ENCODE measurements around the gene ATF6B. TPM values are rescaled to one million over a fixed set of nuclear protein-coding genes. Genes with fewer than 3 reads are reported as not detected.

ATF6B gene
- total and polyA plus RNA-seq, 2 experiments from 2014 or later, result 24.9 to 26.1 TPM

DNA sequence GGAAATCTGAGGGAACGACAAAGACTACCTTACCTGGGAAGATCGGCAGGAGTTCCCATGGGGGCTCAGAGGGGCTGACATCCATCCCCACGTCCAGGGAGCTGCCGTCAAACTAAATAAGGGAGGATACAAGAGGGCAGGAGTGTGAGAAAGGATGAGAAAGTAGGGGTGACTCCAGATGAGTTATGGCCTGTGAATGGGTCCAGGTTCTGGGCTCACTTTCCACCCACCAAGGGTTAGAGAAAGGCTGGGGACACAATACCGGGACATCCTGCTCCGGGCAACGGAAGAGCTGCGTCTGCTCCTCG lies 683 bp downstream of the ATF6B start (continued):
- TF ChIP-seq, protein P1, sequence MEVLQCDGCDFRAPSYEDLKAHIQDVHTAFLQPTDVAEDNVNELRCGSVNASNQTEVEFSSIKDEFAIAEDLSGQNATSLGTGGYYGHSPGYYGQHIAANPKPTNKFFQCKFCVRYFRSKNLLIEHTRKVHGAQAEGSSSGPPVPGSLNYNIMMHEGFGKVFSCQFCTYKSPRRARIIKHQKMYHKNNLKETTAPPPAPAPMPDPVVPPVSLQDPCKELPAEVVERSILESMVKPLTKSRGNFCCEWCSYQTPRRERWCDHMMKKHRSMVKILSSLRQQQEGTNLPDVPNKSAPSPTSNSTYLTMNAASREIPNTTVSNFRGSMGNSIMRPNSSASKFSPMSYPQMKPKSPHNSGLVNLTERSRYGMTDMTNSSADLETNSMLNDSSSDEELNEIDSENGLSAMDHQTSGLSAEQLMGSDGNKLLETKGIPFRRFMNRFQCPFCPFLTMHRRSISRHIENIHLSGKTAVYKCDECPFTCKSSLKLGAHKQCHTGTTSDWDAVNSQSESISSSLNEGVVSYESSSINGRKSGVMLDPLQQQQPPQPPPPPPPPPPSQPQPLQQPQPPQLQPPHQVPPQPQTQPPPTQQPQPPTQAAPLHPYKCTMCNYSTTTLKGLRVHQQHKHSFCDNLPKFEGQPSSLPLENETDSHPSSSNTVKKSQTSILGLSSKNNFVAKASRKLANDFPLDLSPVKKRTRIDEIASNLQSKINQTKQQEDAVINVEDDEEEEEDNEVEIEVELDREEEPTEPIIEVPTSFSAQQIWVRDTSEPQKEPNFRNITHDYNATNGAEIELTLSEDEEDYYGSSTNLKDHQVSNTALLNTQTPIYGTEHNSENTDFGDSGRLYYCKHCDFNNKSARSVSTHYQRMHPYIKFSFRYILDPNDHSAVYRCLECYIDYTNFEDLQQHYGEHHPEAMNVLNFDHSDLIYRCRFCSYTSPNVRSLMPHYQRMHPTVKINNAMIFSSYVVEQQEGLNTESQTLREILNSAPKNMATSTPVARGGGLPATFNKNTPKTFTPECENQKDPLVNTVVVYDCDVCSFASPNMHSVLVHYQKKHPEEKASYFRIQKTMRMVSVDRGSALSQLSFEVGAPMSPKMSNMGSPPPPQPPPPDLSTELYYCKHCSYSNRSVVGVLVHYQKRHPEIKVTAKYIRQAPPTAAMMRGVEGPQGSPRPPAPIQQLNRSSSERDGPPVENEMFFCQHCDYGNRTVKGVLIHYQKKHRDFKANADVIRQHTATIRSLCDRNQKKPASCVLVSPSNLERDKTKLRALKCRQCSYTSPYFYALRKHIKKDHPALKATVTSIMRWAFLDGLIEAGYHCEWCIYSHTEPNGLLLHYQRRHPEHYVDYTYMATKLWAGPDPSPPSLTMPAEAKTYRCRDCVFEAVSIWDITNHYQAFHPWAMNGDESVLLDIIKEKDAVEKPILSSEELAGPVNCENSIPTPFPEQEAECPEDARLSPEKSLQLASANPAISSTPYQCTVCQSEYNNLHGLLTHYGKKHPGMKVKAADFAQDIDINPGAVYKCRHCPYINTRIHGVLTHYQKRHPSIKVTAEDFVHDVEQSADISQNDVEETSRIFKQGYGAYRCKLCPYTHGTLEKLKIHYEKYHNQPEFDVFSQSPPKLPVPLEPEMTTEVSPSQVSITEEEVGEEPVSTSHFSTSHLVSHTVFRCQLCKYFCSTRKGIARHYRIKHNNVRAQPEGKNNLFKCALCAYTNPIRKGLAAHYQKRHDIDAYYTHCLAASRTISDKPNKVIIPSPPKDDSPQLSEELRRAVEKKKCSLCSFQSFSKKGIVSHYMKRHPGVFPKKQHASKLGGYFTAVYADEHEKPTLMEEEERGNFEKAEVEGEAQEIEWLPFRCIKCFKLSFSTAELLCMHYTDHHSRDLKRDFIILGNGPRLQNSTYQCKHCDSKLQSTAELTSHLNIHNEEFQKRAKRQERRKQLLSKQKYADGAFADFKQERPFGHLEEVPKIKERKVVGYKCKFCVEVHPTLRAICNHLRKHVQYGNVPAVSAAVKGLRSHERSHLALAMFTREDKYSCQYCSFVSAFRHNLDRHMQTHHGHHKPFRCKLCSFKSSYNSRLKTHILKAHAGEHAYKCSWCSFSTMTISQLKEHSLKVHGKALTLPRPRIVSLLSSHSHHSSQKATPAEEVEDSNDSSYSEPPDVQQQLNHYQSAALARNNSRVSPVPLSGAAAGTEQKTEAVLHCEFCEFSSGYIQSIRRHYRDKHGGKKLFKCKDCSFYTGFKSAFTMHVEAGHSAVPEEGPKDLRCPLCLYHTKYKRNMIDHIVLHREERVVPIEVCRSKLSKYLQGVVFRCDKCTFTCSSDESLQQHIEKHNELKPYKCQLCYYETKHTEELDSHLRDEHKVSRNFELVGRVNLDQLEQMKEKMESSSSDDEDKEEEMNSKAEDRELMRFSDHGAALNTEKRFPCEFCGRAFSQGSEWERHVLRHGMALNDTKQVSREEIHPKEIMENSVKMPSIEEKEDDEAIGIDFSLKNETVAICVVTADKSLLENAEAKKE (CRISPR knock-in tag; IDR thresholded peaks at IDR 0.05), result no peak
- TF ChIP-seq EZH2 (IDR thresholded peaks at IDR 0.05; ENCODE audit: low read depth, unreplicated experiment), result no peak
- no peak for TF ChIP-seq ZNF114 (CRISPR knock-in tag; IDR thresholded peaks at IDR 0.05)
- TF ChIP-seq EZH2phosphoT487 (IDR thresholded peaks at IDR 0.05; ENCODE audit: unreplicated experiment), result no peak
- TF ChIP-seq, protein P2, sequence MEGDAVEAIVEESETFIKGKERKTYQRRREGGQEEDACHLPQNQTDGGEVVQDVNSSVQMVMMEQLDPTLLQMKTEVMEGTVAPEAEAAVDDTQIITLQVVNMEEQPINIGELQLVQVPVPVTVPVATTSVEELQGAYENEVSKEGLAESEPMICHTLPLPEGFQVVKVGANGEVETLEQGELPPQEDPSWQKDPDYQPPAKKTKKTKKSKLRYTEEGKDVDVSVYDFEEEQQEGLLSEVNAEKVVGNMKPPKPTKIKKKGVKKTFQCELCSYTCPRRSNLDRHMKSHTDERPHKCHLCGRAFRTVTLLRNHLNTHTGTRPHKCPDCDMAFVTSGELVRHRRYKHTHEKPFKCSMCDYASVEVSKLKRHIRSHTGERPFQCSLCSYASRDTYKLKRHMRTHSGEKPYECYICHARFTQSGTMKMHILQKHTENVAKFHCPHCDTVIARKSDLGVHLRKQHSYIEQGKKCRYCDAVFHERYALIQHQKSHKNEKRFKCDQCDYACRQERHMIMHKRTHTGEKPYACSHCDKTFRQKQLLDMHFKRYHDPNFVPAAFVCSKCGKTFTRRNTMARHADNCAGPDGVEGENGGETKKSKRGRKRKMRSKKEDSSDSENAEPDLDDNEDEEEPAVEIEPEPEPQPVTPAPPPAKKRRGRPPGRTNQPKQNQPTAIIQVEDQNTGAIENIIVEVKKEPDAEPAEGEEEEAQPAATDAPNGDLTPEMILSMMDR (conservative IDR thresholded peaks at IDR 0.05; ENCODE audit: low read depth in 2 of 2), result no peak
- TF ChIP-seq JUNB (IDR thresholded peaks at IDR 0.05; ENCODE audit: unreplicated experiment), result no peak
- no peak for TF ChIP-seq ZNF331 (CRISPR knock-in tag; IDR thresholded peaks at IDR 0.05; ENCODE audit: low read depth)

DNA sequence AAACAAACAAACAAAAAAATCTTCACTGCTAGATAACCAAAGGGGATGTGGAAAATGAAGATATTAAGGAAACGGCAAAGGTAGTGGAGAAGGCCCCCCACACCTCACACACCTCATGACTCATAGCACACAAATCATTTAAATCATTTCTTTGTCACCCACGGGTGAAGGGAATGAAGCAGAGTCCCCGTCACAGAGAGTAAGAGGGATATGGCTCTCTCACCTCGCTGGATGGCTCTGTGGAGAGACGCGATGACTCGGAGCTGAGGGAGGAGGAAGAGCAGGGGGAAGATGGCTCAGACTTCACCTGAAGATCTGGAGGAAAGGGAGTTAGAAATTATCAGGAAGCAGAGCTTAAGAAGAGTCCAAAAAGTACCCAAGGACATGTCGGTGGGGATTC lies 1.2 kb downstream of the ATF6B start:
- H3K4me1 Mint-ChIP-seq, result peaks cover 23% of the 10 kb centered on the region
- no peak overlapping the region for H2AFZ ChIP-seq
- peaks cover 10% of the 10 kb centered on the region; the same call in 1 of the 2 replicates for H3F3A ChIP-seq (replicated peaks; ENCODE audit: low read depth)

More for the DNA sequence above, 1.2 kb downstream of the ATF6B start:
- peak overlapping the region; percentile 86 for H3K4me2 ChIP-seq
- Mint-ChIP-seq H3K27ac (peak overlapping the region; percentile 99; the same call in 1 of the 2 replicates), H3K36me3 (ENCODE audit: low read depth) (peaks cover 35% of the 10 kb centered on the region), H3K9me3 (no peaks in the 10 kb centered on the region), H3K27me3 (ENCODE audit: insufficient read depth, low read depth, poor library complexity) (peaks cover 16% of the 10 kb centered on the region), H3K4me3 (peak overlapping the region; percentile 100)
- no peaks in the 10 kb centered on the region for H3K9me2 ChIP-seq (ENCODE audit: insufficient read depth)
- H3K27ac ChIP-seq (ENCODE audit: low read depth), result no peak overlapping the region
- peak overlapping the region; percentile 86 for H3K4me3 ChIP-seq
- no peaks in the 10 kb centered on the region for H3K27me3 ChIP-seq (ENCODE audit: insufficient read depth)
- DNase-seq (ENCODE audit: low spot score) (no peak), ATAC-seq (no peak)
- H3K36me3 ChIP-seq (ENCODE audit: insufficient read depth), result 0 out of 2 replicates have a peak, but pooled peaks cover 7% of the 10 kb centered on the region
- H3K79me2 ChIP-seq (replicated peaks; ENCODE audit: insufficient read depth), result peaks cover 20% of the 10 kb centered on the region
- H4K20me1 ChIP-seq (replicated peaks; ENCODE audit: insufficient read depth), result 0 out of 2 replicates have a peak, but pooled peaks cover 5% of the 10 kb centered on the region
- peaks cover 21% of the 10 kb centered on the region for H3K4me1 ChIP-seq (ENCODE audit: insufficient read depth)
- TF ChIP-seq ZNF331 (CRISPR knock-in tag; IDR thresholded peaks at IDR 0.05; ENCODE audit: low read depth), result no peak
- TF ChIP-seq, protein P2 (conservative IDR thresholded peaks at IDR 0.05; ENCODE audit: low read depth in 2 of 2), result no peak
- no peak for TF ChIP-seq ZNF114 (CRISPR knock-in tag; IDR thresholded peaks at IDR 0.05)
- TF ChIP-seq JUNB (IDR thresholded peaks at IDR 0.05; ENCODE audit: unreplicated experiment), result no peak
- TF ChIP-seq, protein P3, sequence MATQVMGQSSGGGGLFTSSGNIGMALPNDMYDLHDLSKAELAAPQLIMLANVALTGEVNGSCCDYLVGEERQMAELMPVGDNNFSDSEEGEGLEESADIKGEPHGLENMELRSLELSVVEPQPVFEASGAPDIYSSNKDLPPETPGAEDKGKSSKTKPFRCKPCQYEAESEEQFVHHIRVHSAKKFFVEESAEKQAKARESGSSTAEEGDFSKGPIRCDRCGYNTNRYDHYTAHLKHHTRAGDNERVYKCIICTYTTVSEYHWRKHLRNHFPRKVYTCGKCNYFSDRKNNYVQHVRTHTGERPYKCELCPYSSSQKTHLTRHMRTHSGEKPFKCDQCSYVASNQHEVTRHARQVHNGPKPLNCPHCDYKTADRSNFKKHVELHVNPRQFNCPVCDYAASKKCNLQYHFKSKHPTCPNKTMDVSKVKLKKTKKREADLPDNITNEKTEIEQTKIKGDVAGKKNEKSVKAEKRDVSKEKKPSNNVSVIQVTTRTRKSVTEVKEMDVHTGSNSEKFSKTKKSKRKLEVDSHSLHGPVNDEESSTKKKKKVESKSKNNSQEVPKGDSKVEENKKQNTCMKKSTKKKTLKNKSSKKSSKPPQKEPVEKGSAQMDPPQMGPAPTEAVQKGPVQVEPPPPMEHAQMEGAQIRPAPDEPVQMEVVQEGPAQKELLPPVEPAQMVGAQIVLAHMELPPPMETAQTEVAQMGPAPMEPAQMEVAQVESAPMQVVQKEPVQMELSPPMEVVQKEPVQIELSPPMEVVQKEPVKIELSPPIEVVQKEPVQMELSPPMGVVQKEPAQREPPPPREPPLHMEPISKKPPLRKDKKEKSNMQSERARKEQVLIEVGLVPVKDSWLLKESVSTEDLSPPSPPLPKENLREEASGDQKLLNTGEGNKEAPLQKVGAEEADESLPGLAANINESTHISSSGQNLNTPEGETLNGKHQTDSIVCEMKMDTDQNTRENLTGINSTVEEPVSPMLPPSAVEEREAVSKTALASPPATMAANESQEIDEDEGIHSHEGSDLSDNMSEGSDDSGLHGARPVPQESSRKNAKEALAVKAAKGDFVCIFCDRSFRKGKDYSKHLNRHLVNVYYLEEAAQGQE (IDR thresholded peaks at IDR 0.05; ENCODE audit: unreplicated experiment), result no peak
- TF ChIP-seq STAT1 (IDR thresholded peaks at IDR 0.05; ENCODE audit: unreplicated experiment), result no peak
- TF ChIP-seq CREB1 (CRISPR knock-in tag; IDR thresholded peaks at IDR 0.05; ENCODE audit: low read depth), result no peak

Measured in GM23338 (cell line).